Neuronal stem cell (in vitro differentiated cells): Measurements from ENCODE around the gene RARB.

Source experiments
- DNase-seq: peaks from one replicate; pipeline ENCODE4 v3.0.0-alpha.2; 2013; ENCODE audit warnings: low spot score
- H2AFZ ChIP-seq: one replicate; pipeline ENCODE4 v1.6.1; 2013; ENCODE audit warnings: mild to moderate bottlenecking, low read length, inconsistent platforms
- H2AK5ac ChIP-seq: 2 replicates; pipeline ENCODE4 v1.6.1; 2013; ENCODE audit warnings: low read depth, mild to moderate bottlenecking, inconsistent platforms, low read length, moderate library complexity, mixed read lengths
- H2BK120ac ChIP-seq: 2 replicates; pipeline ENCODE4 v1.6.1; 2013; ENCODE audit warnings: low read depth, mild to moderate bottlenecking, inconsistent platforms, low read length, moderate library complexity, mixed read lengths
- H2BK12ac ChIP-seq: one replicate; pipeline ENCODE4 v1.6.1; 2013; ENCODE audit warnings: low read length, inconsistent platforms
- H2BK15ac ChIP-seq: 2 replicates; pipeline ENCODE4 v1.6.1; 2013; ENCODE audit warnings: mild to moderate bottlenecking, low read length, inconsistent platforms, mixed read lengths
- H2BK5ac ChIP-seq: one replicate; pipeline ENCODE4 v1.6.1; 2013; ENCODE audit warnings: inconsistent platforms, mild to moderate bottlenecking, low read length, moderate library complexity
- H3K14ac ChIP-seq: one replicate; pipeline ENCODE4 v1.6.1; 2013; ENCODE audit warnings: low read length, inconsistent platforms
- H3K18ac ChIP-seq: 2 replicates; pipeline ENCODE4 v1.6.1; 2013; ENCODE audit warnings: low read length, inconsistent platforms
- H3K23ac ChIP-seq: 2 replicates; pipeline ENCODE4 v1.6.1; 2013; ENCODE audit warnings: low read depth, mild to moderate bottlenecking, mixed read lengths, low read length, inconsistent platforms; ENCODE audit not compliant: poor library complexity
- H3K27ac ChIP-seq: replicated peaks from 3 replicates; pipeline ENCODE4 v1.5.1; 2013; ENCODE audit warnings: low read length, inconsistent platforms
- H3K27me3 ChIP-seq, 3 experiments: 2 replicates each; pipeline ENCODE4 v1.6.1; 2013; ENCODE audit warnings: low read length in 3 of 3, mild to moderate bottlenecking in 2 of 3, inconsistent platforms in 1 of 3, low read depth in 1 of 3, mixed read lengths in 1 of 3, moderate library complexity in 1 of 3; ENCODE audit not compliant: control insufficient read depth in 3 of 3, insufficient read depth in 3 of 3
- H3K36me3 ChIP-seq, 2 donors: replicated peaks in 1 of 2; 2 replicates each; pipeline ENCODE4 v1.6.1; 2013; ENCODE audit warnings: low read length in 2 of 2; ENCODE audit not compliant: control insufficient read depth in 2 of 2, insufficient read depth in 2 of 2
- H3K4ac ChIP-seq: 2 replicates; pipeline ENCODE4 v1.6.1; 2013; ENCODE audit warnings: inconsistent platforms, mild to moderate bottlenecking, low read length, moderate library complexity
- H3K4me1 ChIP-seq, 2 donors: 1 replicate in 1 of 2; 2 replicates in 1 of 2; pipeline ENCODE4 v1.6.1; 2013; ENCODE audit warnings: low read length in 2 of 2, low read depth in 1 of 2; ENCODE audit not compliant: control insufficient read depth in 2 of 2, insufficient read depth in 1 of 2
- H3K4me2 ChIP-seq: one replicate; pipeline ENCODE4 v1.6.1; 2013; ENCODE audit warnings: mild to moderate bottlenecking, low read length, inconsistent platforms; ENCODE audit not compliant: insufficient read depth, poor library complexity, severe bottlenecking
- H3K4me3 ChIP-seq, 2 donors: 2 replicates each; pipeline ENCODE4 v1.5.1; 2013; ENCODE audit warnings: low read length in 2 of 2, mild to moderate bottlenecking in 2 of 2, inconsistent platforms in 1 of 2, moderate library complexity in 1 of 2
- H3K79me1 ChIP-seq: one replicate; pipeline ENCODE4 v1.6.1; 2013; ENCODE audit warnings: low read depth, mild to moderate bottlenecking, inconsistent platforms, low read length, moderate library complexity
- H3K9ac ChIP-seq: one replicate; pipeline ENCODE4 v1.6.1; 2013; ENCODE audit warnings: mild to moderate bottlenecking, low read depth, low read length, inconsistent platforms; ENCODE audit not compliant: poor library complexity
- H3K9me3 ChIP-seq, 2 donors: replicated peaks in 1 of 2; 2 replicates each; pipeline versions ENCODE3 to v1.6.1; 2013; ENCODE audit warnings: low read length in 2 of 2, mild to moderate bottlenecking in 2 of 2, inconsistent platforms in 1 of 2, low read depth in 1 of 2, mixed read lengths in 1 of 2, moderate library complexity in 1 of 2; ENCODE audit not compliant: control insufficient read depth in 2 of 2, insufficient read depth in 1 of 2
- H4K8ac ChIP-seq: one replicate; pipeline ENCODE4 v1.6.1; 2013; ENCODE audit warnings: low read depth, mild to moderate bottlenecking, inconsistent platforms, low read length, moderate library complexity
- H4K91ac ChIP-seq: one replicate; pipeline ENCODE4 v1.6.1; 2013; ENCODE audit warnings: low read length, low read depth, mild to moderate bottlenecking, inconsistent platforms; ENCODE audit not compliant: poor library complexity
- WGBS, 2 donors: extraction: QIAGEN DNeasy Blood & Tissue Kit; methylation state at CpG; one replicate each; pipeline ENCODE4 v1.1.7; 2013; ENCODE audit warnings: missing lambda C conversion rate in 2 of 2, mixed read lengths in 1 of 2; ENCODE audit not compliant: insufficient read length in 2 of 2, insufficient replicate concordance in 1 of 2; ENCODE audit errors: extremely low coverage in 2 of 2; 5-methylcytosine and 5-hydroxymethylcytosine counted together

RARB gene

GRCh38 chr3:25412269-25412668 is 15.8 kb upstream of the RARB start:
- Histone ChIP-seq H2BK120ac (no peak overlapping the region), H3K9me3 (peaks cover 0 to 19% of the 10 kb centered on the region in 2 donors), H2BK5ac (no peak overlapping the region), H3K9ac (no peak overlapping the region), H3K79me1 (no peaks in the 10 kb centered on the region), H3K14ac (no peak overlapping the region), H3K18ac (no peak overlapping the region), H2AK5ac (no peak overlapping the region), H3K27ac (no peak overlapping the region), H3K23ac (no peak overlapping the region), H3K4ac (no peak overlapping the region), H2BK15ac (no peak overlapping the region), H3K36me3 (no peaks in the 10 kb centered on the region), H3K27me3 (no peaks in the 10 kb centered on the region), H2BK12ac (no peak overlapping the region), H4K91ac (no peak overlapping the region), H4K8ac (no peak overlapping the region), H3K4me1 (no peaks in the 10 kb centered on the region), H2AFZ (no peak overlapping the region), H3K4me3 (no peak overlapping the region), H3K4me2 (no peak overlapping the region)
- no peak for DNase-seq

GRCh38 chr3:25416176-25416575 is 11.9 kb upstream of the RARB start:
- DNase-seq: no peak
- Histone ChIP-seq H3K27ac (no peak overlapping the region), H3K27me3 (no peaks in the 10 kb centered on the region), H2BK120ac (no peak overlapping the region), H3K4ac (no peak overlapping the region), H3K9me3 (peaks cover 4 to 31% of the 10 kb centered on the region in 2 donors), H3K14ac (no peak overlapping the region), H3K79me1 (no peaks in the 10 kb centered on the region), H3K4me3 (no peak overlapping the region), H3K9ac (no peak overlapping the region), H3K4me1 (peaks cover 0 to 12% of the 10 kb centered on the region in 2 donors), H2AK5ac (no peak overlapping the region), H4K8ac (no peak overlapping the region), H3K23ac (no peak overlapping the region), H2AFZ (no peak overlapping the region), H2BK15ac (no peak overlapping the region), H2BK12ac (no peak overlapping the region), H2BK5ac (no peak overlapping the region), H3K4me2 (no peak overlapping the region), H3K36me3 (no peaks in the 10 kb centered on the region), H3K18ac (no peak overlapping the region), H4K91ac (no peak overlapping the region)
- no CpG with 5 or more reads among the region's 6 CpGs for WGBS, 2 donors

- no peak overlapping the region for H3K4me2 ChIP-seq
- no CpG with 5 or more reads among the region's 1 CpG for WGBS, 2 donors
These were observed 9.5 kb upstream of the RARB start for GRCh38 chr3:25418596-25418995.

GRCh38 chr3:25419251-25419650 is 8.8 kb upstream of the RARB start:
- no peak overlapping the region for H3K14ac ChIP-seq
- H2AFZ ChIP-seq: peak overlapping the region; percentile 41
- no peak overlapping the region for H2AK5ac ChIP-seq
- no peak overlapping the region for H3K18ac ChIP-seq
- H3K4me1 ChIP-seq: peaks cover 7 to 19% of the 10 kb centered on the region in 2 donors
- no peak overlapping the region for H2BK15ac ChIP-seq
- no peak for DNase-seq
- no peak overlapping the region for H2BK12ac ChIP-seq
- no peak overlapping the region for H2BK5ac ChIP-seq
- no peak overlapping the region for H3K4me3 ChIP-seq
- H3K23ac ChIP-seq: no peak overlapping the region
- H3K36me3 ChIP-seq: no peaks in the 10 kb centered on the region
- no peak overlapping the region for H3K4me2 ChIP-seq
- H3K27me3 ChIP-seq: no peaks in the 10 kb centered on the region
- no peak overlapping the region for H3K9ac ChIP-seq
- no peaks in the 10 kb centered on the region for H3K79me1 ChIP-seq
- no peak overlapping the region for H3K4ac ChIP-seq
- H4K8ac ChIP-seq: no peak overlapping the region
- no peak overlapping the region for H3K27ac ChIP-seq
- no peak overlapping the region for H2BK120ac ChIP-seq
- WGBS, 2 donors: no CpG with 5 or more reads among the region's 1 CpG
- peaks cover 4 to 25% of the 10 kb centered on the region in 2 donors for H3K9me3 ChIP-seq
- no peak overlapping the region for H4K91ac ChIP-seq

More at GRCh38 chr3:25418596-25418995, 9.5 kb upstream of the RARB start:
- H2BK120ac ChIP-seq: no peak overlapping the region
- no peak overlapping the region for H2BK5ac ChIP-seq
- H2AK5ac ChIP-seq: no peak overlapping the region
- H3K23ac ChIP-seq: no peak overlapping the region
- peaks cover 0 to 12% of the 10 kb centered on the region in 2 donors for H3K4me1 ChIP-seq
- no peak for DNase-seq
- H4K8ac ChIP-seq: no peak overlapping the region
- H3K9me3 ChIP-seq: peaks cover 4 to 31% of the 10 kb centered on the region in 2 donors
- no peak overlapping the region for H3K4me3 ChIP-seq
- H3K18ac ChIP-seq: no peak overlapping the region
- no peak overlapping the region for H3K14ac ChIP-seq
- H3K9ac ChIP-seq: no peak overlapping the region
- H3K36me3 ChIP-seq: no peaks in the 10 kb centered on the region
- no peaks in the 10 kb centered on the region for H3K79me1 ChIP-seq
- H3K27ac ChIP-seq: no peak overlapping the region
- H2BK15ac ChIP-seq: no peak overlapping the region
- H2BK12ac ChIP-seq: no peak overlapping the region
- H3K4ac ChIP-seq: no peak overlapping the region
- H2AFZ ChIP-seq: no peak overlapping the region
- no peak overlapping the region for H4K91ac ChIP-seq
- H3K27me3 ChIP-seq: no peaks in the 10 kb centered on the region
